HG03064 (cell line): Measurements from ENCODE around the gene GPD1L.
A peak's percentile ranks its signal among the peaks of the same experiment; 100 is the strongest.
"Not testable (repeated sequence)": the region's sequence is repeated elsewhere in the genome, so short reads cannot be mapped to it uniquely, and the experiment has no call there.

Experiments used
- ATAC-seq: cut with Tn5 transposase; IDR thresholded peaks from one replicate; pipeline ENCODE4 v1.9.1; 2021; ENCODE audit warnings: low read depth; ENCODE audit not compliant: unreplicated experiment

The GPD1L gene

DNA sequence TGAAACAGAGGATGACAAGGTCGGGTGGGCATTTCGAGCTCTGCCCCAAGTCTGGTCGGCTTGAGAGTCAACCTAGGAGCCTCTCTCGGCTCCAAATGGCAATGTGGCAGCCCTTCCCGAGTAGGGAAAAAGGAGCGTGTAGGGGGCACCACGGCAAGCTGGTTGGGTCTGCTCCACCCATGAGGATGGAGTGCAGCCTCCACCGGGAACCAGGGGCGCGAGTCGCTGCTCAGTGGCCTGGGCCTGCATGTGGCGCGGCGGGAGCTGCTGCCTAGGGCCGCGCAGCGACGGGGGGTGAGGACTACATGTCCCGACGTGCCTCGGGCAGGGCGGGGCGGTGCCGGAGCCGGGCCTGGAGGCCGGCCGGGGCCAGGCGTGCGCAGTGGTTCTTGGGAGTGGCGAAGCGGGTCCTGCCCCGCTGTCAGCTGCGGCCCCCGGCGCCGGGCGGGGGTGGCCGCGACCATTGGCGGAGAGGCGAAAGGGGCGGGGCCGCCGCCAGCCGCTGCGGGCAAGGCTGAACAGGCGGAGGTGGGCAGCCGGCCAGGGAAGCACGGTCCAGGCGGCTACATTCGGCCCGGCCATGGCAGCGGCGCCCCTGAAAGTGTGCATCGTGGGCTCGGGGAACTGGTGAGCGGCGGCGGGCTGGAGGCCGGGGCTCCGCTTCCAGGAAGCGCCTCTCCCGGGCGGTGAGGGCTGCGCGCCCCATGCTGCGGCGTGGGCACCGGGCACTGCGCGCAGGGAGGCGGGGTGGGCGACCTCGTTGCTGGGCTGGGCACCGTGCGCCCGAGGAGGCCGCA lies at the start of gene GPD1L:
TSS of gene GPD1L (plus strand) at position 489 of the 797 bp plus-strand sequence. CDS start at position 581, 92 bp downstream.
- peak; percentile 100 for ATAC-seq

DNA sequence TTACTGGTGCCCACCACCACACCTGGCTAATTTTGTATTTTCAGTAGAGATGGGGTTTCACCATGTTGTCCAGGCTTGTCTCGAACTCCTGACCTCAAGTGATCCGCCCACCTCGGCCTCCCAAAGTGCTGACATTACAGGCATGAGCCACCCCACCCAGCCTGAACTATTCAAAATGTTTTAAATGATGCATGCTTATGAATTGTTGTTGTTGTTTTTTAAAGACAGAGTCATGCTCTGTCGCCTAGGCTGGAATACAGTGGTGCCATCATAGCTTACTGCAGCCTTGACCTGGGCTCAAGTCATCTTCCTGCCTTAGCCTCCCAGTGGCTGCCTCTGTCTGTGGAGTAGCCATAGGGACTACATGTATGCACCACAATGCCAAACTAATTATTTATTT lies 48.0 kb upstream of the GPD1L start:
- ATAC-seq = not testable (repeated sequence)

DNA sequence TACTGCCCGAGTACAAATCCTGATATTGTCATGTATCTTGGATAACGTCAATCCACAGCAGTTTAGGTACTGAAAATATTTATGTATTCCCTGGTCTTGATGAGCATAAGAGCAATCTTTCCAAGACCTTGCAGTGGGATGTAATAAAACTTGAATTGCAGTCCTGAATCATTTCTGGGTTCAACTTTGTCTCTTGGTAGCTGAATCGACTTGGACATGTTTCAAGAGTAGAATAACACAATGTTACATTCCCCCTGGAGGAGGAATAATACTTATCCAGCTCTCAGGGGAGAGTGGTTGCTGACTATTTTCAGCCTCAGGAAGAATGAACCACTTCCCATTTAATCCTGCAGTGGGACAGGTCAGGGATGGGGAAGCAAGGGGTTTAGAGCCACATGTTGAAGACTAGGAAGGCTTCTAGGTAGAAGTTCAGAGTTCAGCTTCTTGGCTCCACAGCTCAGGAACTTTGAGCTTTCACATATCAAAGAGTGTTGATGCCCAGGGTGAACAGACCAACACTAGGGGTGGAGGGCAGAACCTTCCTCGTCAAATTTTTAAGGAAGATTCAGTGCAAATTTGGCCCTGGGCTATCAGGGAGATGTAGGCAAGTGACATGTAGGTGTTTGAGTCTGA lies 43.4 kb upstream of the GPD1L start:
- no peak for ATAC-seq

DNA sequence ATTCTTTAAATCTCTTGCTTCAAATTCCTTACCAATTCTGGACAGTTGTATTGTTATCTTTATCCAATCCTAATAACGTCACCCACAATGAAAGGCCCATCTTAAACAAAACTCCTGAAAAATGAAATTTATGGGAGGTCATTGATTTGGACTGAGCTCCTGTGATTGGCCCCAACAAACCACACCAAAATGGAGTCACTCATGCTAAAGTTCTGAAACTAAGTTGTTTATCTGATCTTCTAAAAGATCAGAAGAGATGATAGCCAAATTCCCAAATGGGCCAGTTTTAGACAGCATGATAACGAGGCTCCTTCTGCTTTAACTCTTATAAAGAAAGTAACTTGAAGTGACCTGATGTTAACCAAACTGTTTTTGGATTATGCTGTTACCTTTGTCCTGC lies 39.7 kb upstream of the GPD1L start:
- no peak for ATAC-seq

DNA sequence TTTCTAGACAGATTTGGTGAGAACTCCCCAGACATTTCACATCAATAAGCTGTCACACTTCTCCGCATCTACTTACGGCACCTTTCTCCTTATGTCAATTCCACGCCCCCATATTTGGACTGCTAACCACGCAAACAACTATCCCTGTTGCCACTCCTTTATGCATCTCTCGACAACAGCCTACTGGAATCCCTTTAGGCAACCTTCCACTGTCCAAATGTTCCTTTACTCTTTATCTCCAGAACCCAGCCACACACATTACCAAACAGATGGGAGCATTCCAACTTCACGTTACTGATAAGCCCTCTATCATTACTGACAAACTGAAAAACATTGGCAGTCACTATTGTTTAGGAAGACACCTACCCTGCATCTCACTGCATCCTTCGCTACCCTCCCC lies 32.2 kb upstream of the GPD1L start:
- not testable (repeated sequence) for ATAC-seq

DNA sequence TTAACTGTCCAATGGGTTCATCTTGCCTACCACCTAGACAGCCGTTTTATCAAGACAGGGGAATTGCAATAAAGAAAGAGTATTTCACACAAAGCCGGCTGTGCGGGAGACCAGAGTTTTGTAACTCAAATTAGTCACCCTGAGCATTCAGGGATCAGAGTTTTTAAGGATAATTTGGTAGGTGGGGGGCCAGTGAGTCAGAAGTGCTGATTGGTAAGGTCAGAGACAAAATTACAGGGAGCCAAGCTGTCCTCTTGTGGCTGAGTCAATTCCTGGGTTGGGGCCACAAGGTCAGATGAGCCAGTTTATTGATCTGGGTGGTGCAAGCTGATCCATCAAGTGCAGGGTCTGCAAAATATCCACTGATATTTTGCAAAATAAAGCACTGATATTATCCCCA lies 29.9 kb upstream of the GPD1L start:
- no peak for ATAC-seq

DNA sequence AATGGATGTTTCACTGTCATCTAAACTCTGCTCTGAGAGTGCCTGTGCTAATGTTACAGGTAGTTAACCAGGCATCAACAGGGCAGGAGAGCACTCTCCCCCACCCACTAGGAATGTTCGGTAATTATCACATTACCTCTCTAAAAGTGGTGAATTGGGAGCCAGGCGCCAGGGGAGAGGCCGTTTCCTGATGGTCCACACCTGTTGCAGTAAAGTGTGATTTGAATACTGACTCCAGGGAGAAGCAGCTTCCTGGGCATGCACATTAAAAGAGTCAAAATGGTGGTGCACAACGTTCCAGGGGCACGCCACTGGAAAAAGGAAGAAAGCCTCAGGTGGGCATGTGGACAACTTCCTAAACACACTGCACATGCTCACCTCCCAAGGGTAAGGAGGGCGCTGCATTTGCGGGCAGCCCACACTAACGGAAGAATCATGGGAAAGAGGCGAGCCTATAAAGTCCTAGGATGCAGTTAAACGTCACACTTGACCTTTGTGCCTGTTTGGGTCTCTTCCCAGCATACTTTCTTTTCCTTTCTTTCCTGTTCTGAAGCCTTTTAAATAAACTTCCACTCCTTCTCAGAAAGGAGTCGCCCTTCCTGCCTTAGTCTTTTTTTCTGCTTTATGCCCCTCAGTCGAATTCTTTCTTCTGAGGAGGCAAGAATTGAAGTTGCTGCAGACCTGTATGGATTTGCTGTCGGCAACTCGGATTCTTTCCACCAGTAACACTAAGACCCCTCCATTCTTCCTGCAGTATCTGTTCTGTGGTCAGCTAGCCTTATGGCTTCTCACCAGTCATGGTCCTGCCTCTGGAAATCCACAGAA lies 28.9 kb upstream of the GPD1L start:
- ATAC-seq = no peak

DNA sequence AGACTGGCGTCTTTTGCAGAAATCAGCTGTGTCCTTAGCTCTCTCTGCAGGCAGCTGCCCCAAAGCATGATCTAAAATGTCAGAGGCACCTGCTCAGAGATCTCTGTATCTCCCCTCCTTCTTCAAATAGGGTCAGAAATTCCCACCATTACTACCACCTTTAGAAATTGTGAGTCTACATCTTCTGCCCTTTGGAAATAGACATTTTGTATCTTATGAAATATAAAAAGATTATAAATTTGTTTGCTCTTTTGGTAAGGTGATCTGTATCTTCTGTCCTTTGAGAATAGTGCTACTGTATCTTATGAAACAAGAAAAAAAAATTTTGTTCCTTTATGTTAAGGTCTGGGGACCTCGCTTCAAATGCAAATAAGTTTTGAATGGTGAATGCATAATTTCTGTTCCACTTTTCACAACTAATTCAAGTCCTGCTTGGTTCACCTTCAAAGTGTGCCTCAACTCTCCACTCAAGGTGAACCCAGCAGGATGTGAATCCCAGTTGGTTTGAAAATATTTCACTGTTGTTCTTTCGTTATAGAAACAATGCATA lies 28.3 kb upstream of the GPD1L start:
- ATAC-seq = no peak

DNA sequence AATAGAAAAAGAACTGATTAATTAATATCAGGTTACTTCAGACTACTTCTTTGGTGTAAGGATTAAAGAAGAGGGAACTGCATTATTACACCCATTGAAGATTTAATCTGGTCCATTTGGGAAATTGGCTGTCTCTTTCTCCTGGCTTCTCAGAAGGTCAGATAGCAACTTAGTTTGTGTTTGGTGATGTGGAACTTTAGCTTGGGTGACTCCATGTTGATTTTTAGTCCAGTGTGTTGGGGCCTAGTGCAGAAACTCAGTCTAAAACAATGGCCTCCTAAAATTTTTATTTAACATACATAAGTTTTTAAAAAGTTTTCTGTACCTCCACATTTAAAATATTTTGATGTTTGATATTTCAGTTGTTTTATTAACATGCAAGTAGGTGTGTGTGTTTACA lies 27.6 kb upstream of the GPD1L start:
- ATAC-seq = no peak

DNA sequence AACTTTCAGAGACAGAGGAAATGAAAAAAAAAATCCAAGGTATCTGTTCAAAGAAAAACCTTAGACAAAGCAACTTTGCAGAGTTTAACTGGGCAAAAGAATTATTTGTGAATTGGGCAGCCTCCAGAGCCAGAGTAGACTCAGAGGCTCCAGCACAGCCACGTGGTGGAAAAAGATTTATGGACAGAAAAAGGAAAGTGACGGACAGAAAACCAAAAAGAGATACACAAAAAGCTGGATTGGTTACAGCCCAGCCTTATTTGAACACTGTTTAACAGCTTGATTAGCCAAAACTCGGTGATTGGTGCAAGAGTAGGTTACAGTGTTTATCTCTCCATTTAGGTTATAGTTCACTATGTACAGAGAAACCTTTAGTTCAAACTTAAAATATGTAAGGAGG lies 23.7 kb upstream of the GPD1L start:
- no peak for ATAC-seq

DNA sequence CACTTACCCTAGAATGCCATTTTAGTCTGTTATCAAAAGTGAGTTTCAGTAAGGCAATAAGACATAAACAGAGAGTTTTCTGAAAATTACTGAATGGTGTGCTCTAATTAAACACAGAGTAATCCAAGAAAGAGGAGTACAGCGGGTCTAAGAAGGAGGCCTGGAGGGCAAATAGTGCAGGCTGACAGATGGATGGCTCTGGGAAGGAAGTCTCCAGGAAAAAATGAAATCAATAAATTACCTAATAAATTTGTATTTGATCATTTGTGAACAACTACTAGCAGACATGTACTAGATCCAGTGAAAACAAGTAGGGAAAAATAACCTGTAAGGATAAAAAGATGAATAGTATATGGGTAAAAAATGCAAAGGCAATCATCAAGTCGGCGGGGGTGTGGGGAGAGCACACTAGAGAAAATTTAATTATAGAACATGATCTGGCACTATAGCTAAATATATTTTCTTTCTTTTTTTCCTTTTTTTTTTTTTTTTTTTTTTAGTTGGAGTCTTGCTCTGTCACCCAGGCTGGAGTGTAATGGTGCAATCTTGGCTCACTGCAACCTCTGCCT lies 22.6 kb upstream of the GPD1L start:
- no peak for ATAC-seq

DNA sequence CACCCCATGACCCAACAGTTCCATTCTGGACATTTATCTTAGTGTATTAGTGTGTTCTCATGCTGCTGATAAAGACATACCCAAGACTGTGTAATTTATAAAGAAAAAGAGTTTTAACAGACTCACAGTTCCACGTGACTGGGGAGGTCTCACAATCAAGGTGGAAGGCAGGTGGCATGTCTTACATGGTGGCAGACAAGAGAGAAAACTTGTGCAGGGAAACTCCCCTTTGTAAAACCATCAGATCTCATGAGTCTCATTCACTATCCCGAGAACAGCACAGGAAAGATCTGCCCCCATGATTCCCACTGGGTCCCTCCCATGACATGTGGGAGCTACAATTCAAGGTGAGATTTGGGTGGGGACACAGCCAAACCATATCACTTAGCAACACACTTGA lies 21.6 kb upstream of the GPD1L start:
- ATAC-seq = no peak

DNA sequence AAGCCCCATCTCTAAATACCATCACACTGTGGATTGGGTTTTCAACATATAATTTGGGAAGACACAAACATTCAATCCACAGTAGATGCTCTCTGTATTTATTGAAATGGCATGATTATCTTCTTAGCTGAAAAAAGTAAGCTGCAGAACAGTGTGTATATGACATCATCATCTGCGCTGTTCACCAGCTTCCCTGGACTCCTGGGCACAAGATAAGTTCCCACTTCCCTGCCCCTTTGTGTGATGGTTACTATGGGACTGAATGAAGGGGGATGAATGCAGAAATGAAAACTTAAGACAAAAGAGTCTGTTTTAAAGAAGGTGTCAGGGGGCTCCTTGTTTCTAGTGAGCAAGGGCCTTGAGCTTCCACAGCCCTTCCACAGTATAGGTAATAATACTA lies 20.0 kb upstream of the GPD1L start:
- no peak for ATAC-seq

DNA sequence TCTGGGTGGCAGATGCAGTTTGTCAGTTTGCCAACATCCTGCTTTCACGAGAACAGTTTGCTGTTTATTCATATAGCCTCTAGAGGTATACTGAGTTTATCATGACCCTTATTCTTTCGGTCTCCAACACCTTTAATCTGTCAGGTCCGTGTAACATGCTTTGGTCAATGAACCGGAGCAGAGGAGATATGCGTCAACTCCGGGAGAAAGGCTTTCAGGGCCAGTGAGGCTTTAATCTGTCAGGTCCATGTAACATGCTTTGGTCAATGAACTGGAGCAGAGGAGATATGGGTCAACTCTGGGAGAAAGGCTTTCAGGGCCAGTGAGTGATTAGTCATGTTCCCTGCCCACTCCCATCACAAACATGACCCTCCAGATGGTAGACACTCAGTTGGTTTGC lies 16.9 kb upstream of the GPD1L start:
- no peak for ATAC-seq

DNA sequence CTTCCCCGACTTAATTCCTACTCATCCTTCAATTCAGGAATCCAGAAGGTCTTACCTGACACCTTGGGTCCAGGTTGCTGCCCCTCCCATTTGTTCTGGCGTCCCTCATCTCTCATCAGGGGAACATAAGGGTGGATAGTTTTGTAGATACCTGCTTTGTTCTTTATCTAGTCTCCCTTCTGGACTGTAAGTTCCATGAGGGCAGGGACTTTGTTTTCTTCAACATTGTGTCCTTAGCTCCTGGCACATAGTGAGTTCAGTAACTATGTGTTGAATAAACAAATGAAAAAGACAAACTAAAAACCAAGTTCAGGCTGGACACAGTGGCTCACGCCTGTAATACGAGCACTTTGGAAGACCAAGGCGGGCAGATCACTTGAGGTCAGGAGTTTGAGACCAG lies 13.2 kb upstream of the GPD1L start:
- no peak for ATAC-seq

DNA sequence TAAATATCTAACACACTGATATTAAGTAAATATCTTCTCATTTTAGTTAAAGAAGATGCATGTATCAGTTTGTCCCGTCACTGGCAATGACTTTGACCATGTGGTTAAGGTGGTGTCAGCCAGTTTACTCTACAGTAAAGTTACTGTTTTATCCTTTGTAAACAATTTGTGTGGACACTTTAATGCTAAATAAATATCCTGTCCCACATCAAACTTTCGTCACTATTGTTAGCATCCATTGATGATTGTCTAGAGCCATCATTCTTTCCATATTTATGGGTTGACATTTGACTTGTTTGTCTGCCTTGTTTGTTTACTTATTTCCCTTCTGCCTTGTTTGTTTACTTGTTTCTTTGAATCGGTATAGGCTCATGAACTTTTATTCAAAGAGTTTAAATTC lies 11.0 kb upstream of the GPD1L start:
- ATAC-seq = no peak

DNA sequence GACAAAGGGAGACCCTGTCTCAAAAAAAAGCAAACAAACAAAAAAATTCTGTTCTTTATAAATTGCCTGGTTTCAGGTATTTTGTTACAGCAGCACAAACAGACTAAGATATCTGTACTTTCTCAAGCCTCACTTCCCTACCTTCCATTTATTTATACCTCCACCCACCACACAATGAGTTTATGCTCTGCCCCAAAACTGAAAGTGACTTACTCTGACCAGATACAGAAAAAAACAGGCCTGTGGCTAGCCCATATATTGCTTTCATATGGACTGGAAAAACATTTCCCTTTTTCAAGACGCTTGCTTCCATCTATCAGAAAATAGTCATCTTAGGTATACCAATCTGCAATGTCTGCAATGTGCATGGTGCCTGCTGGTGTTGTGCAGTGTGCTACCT lies 8.7 kb upstream of the GPD1L start:
- no peak for ATAC-seq

DNA sequence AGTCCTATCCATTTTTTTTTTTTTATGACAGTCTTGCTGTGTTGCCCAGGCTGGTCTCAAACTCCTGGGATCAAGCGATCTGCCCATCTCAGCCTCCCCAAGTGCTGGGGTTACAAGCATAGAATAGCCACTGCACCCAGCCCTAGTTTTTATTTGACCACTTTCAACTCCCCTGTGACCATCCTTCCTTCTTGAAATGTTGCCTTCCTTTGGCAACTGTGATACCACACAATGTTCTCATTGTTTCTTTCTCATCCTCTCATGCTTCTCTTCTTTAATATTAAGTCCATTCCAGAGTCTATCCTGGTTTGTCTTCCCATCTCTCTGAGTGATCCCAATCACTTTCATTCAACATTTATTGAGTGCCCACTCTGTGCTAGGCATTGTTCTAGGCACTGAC lies 7.9 kb upstream of the GPD1L start:
- no peak for ATAC-seq

DNA sequence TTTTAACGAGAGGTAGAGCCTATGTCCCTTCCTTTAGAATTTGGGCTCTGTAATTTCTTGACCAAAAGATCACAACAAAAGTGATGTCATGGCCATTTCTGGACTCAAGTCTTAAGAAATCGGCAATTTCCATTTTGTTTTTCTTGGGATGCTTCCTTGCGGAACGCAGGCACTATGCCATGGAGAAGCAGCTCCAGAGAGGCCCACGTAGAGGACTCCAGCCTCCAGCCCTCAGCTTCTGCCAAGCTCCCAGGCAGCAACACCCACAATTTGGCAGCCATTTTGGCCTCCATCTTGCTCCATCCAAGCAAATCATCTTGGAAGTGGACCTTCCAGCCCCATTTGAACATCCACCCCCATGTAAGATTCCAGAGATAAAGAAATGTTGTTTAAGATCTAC lies 6.0 kb upstream of the GPD1L start:
- no peak for ATAC-seq

DNA sequence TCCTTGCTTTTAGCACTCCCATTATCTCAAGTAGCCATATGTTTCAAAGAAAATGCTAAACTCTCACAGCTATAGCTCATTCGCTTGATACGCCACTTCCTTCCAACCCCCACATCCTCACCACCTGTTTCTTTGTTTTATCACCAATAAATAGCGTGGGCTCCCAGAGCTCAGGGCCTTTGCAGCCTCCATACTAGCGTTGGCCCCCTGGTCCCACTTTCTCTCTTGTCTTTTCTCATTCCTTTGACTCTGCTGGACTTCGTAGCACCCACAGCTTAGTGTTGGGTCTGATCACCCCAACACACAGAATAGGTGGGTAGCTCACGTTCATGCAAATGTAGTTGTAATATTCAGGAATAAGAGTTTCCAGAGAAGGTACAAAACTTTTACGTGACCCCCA lies 4.1 kb upstream of the GPD1L start:
- ATAC-seq = no peak

DNA sequence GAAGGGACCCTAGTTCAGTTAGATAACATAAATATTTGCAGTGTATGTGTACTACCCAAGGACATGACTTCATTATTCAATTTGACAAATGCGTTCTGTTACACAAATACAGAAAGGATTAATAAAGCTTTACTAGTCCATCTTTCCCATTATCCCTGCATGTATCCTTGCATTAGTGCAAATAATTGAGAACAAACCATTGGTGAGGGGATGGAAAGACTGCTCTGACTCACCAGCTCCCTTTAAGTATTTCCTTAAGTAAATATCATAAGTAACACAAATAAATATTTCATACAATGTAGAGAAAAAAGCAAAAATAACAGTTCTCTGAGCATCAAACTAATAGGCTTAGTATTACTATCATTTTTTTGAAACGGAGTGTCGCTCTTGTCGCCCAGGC lies 1.9 kb upstream of the GPD1L start:
- ATAC-seq = no peak
